CD8-positive, alpha-beta memory T cell (primary cell): ENCODE results near the gene BCL11B. TPM values are rescaled to one million over a fixed set of nuclear protein-coding genes. Genes with fewer than 3 reads are reported as not detected.
"Not testable (repeated sequence)": the region's sequence is repeated elsewhere in the genome, so short reads cannot be mapped to it uniquely, and the experiment has no call there.

ENCODE experiments used
- CTCF ChIA-PET: fragments of 350-600 bp; sonication (Branson Sonifier 250); formaldehyde crosslinking; loops from one replicate; lab custom pipeline; 2021; ENCODE audit warnings: antibody characterized with exemption; lab: Charles Lee
- POLR2A ChIA-PET: fragments of 350-600 bp; sonication (Branson Sonifier 250); formaldehyde crosslinking; loops from one replicate; lab custom pipeline; 2021; ENCODE audit warnings: antibody characterized with exemption; lab: Charles Lee
- DNase-seq, 5 donors: peaks; one replicate each; pipeline versions ENCODE4 v3.0.0 to v3.0.0-alpha.2; 2020 to 2022; ENCODE audit warnings: mixed read lengths in 1 of 5
- H3K27ac ChIP-seq: one replicate; pipeline ENCODE4 v1.7.0; 2013; ENCODE audit warnings: low read depth, mild to moderate bottlenecking, low read length, moderate library complexity
- H3K27me3 ChIP-seq: 2 replicates; pipeline ENCODE4 v1.7.0; 2013; ENCODE audit warnings: low read length, mild to moderate bottlenecking; ENCODE audit not compliant: insufficient read depth, poor library complexity, severe bottlenecking
- H3K36me3 ChIP-seq: 2 replicates; pipeline ENCODE4 v1.7.0; 2013; ENCODE audit warnings: mild to moderate bottlenecking, low read length, moderate library complexity; ENCODE audit not compliant: insufficient read depth
- H3K4me1 ChIP-seq: 2 replicates; pipeline ENCODE4 v1.7.0; 2013; ENCODE audit warnings: mild to moderate bottlenecking, low read length, moderate library complexity; ENCODE audit not compliant: insufficient read depth
- H3K4me3 ChIP-seq: 2 replicates; pipeline ENCODE4 v1.7.0; 2013; ENCODE audit warnings: mild to moderate bottlenecking, low read length
- H3K9me3 ChIP-seq: 2 replicates; pipeline ENCODE4 v1.7.0; 2013; ENCODE audit warnings: mild to moderate bottlenecking, low read length
- H3K27ac Mint-ChIP-seq, 8 donors: one replicate each; pipeline ENCODE4 v1.8.0; 2020 to 2021; ENCODE audit warnings: mixed read lengths in 8 of 8, mild to moderate bottlenecking in 6 of 8, inconsistent platforms in 3 of 8, moderate library complexity in 3 of 8
- H3K27me3 Mint-ChIP-seq, 2 donors: one replicate each; pipeline ENCODE4 v1.8.0; 2020 to 2021; ENCODE audit warnings: mixed read lengths in 2 of 2, mild to moderate bottlenecking in 1 of 2, moderate library complexity in 1 of 2
- H3K36me3 Mint-ChIP-seq, 3 donors: one replicate each; pipeline ENCODE4 v1.8.0; 2020 to 2021; ENCODE audit warnings: mixed read lengths in 3 of 3, inconsistent platforms in 1 of 3, mild to moderate bottlenecking in 1 of 3
- H3K4me1 Mint-ChIP-seq, 3 donors: one replicate each; pipeline ENCODE4 v1.8.0; 2020 to 2021; ENCODE audit warnings: mixed read lengths in 3 of 3, inconsistent platforms in 1 of 3, mild to moderate bottlenecking in 1 of 3
- H3K4me3 Mint-ChIP-seq, 7 donors: one replicate each; pipeline ENCODE4 v1.8.0; 2020 to 2021; ENCODE audit warnings: mixed read lengths in 7 of 7, mild to moderate bottlenecking in 6 of 7, moderate library complexity in 4 of 7, inconsistent platforms in 2 of 7
- H3K9me3 Mint-ChIP-seq, 5 donors: one replicate each; pipeline ENCODE4 v1.8.0; 2020 to 2022; ENCODE audit warnings: mixed read lengths in 5 of 5, mild to moderate bottlenecking in 3 of 5, moderate library complexity in 2 of 5, inconsistent platforms in 1 of 5
- polyA plus RNA-seq: library from polyadenylated mRNA; unstranded; fragments of 300-500 nt; fragmentation: Illumina TruSeq; gene quantifications from one replicate; pipeline ENCODE4 v1.2.3, GENCODE V29; 2021
- total RNA-seq, 2 experiments: library from RNA; stranded (reverse); gene quantifications; one replicate each; pipeline ENCODE4 v1.2.3, GENCODE V29; 2021

The BCL11B gene
- total and polyA plus RNA-seq, 3 experiments from 2014 or later, result 9.7 to 42.5 (median 42.0) TPM

- Histone ChIP-seq H3K4me3 (peak overlapping the region; percentile 63), H3K36me3 (no peaks in the 10 kb centered on the region), H3K9me3 (no peaks in the 10 kb centered on the region), H3K27me3 (no peaks in the 10 kb centered on the region), H3K27ac (peak overlapping the region; percentile 68), H3K4me1 (peaks cover 97% of the 10 kb centered on the region)
- peaks cover 0 to 9% of the 10 kb centered on the region in 2 donors for H3K27me3 Mint-ChIP-seq
- peak overlapping the region; percentile 94 to 98 (median 96) for H3K27ac Mint-ChIP-seq
- peak in 3 of 5 donors; percentile 28 to 64 (median 58) for DNase-seq
- H3K9me3 Mint-ChIP-seq, result no peaks in the 10 kb centered on the region
- H3K36me3 Mint-ChIP-seq, result peaks cover 0 to 60% (median 6%) of the 10 kb centered on the region in 3 donors
- H3K4me1 Mint-ChIP-seq, result peaks cover 94 to 100% (median 98%) of the 10 kb centered on the region in 3 donors
- H3K4me3 Mint-ChIP-seq, result peak overlapping the region; percentile 83 to 95 (median 88)
- CTCF ChIA-PET, result interaction anchor here (0.8 to 3.4 kb wide), 9 partner anchors 10 to 1052 kb away, joined by 3 to 20 read pairs (median 7); no protein-coding TSS in a partner anchor
- POLR2A ChIA-PET, result interaction anchor here (0.6 to 2.6 kb wide), 16 partner anchors 12 to 1649 kb away, joined by 3 to 33 read pairs (median 3); no protein-coding TSS in a partner anchor
Observed at GRCh38 chr14:99190696-99191394, 81.2 kb downstream of the BCL11B start.

DNA sequence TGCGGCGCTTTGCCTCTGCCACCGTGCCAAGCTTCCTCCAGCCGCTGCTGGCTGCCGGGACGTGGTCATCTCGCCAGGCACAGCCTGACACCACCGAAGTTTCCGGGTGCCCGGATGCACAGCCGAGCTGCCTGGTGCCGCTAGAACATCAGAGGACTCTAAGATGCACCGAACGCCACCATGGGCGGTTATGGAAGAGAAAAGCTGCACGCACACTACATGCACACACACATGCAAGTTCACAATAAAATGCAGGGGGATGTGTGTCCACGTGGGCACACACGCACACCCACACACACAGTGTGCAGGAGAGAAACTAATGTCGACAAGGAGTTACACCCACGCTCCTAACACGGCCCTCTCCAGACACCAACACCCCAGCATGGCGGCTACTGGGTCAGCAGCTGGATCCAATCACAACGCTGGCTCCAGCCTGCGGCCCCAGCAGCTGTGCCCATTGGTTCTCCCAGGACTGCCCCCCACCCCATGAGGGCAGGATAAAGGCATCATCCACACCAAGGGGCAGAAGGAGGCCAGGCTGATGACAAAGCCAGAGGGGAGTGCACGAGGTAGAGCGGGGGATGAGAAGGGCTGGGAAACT, 82.7 kb downstream of the BCL11B start:
- H3K4me3 ChIP-seq, result peak overlapping the region; percentile 54

DNA sequence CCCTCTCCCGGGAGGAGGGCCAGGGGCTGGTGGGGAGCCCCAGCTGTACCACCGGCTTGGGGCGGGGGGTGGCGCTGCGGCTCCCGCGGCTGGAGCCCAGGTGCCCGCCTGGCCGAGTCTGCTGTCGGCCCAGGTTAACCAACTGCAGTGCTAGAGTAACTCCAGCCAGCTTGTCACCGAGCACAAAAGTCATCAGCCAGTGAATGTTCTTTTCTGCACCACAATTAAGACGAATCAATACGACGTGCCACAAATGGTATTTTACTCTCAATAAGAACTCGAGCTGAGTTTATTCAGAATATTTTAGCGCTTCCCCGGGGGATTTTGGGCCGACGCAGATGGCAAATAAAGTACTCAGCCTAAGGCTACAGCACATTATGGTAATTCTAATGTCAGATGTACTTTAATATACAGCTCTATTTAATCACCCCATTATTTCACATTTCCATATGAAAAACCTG, 83.2 kb downstream of the BCL11B start:
- peaks cover 93 to 100% (median 98%) of the 10 kb centered on the region in 3 donors for H3K4me1 Mint-ChIP-seq
- no peaks in the 10 kb centered on the region for H3K9me3 Mint-ChIP-seq
- Histone ChIP-seq H3K9me3 (no peaks in the 10 kb centered on the region), H3K27me3 (no peaks in the 10 kb centered on the region), H3K4me1 (peaks cover 97% of the 10 kb centered on the region), H3K4me3 (peak overlapping the region; percentile 54), H3K36me3 (peaks cover 3% of the 10 kb centered on the region), H3K27ac (peak overlapping the region; percentile 25)
- ChIA-PET CTCF (interaction anchor here (0.9 to 3.9 kb wide), 17 partner anchors 8 to 1211 kb away, joined by 3 to 39 read pairs (median 4); partner anchors contain the start of gene BCL11B), POLR2A (interaction anchor here (0.8 to 2.6 kb wide), 11 partner anchors 10 to 80 kb away, joined by 3 to 10 read pairs (median 4); no protein-coding TSS in a partner anchor)
- H3K36me3 Mint-ChIP-seq, result peaks cover 0 to 55% (median 11%) of the 10 kb centered on the region in 3 donors
- H3K27ac Mint-ChIP-seq, result peak overlapping the region; percentile 94 to 98 (median 96)
- H3K4me3 Mint-ChIP-seq, result peak overlapping the region; percentile 83 to 94 (median 88)
- H3K27me3 Mint-ChIP-seq, result peaks cover 0 to 6% of the 10 kb centered on the region in 2 donors
- DNase-seq, result peak in 4 of 5 donors; percentile 42 to 68 (median 43)

More for the DNA sequence above, 82.7 kb downstream of the BCL11B start:
- ChIA-PET CTCF (interaction anchor here (0.6 to 3.9 kb wide), 17 partner anchors 9 to 1211 kb away, joined by 3 to 39 read pairs (median 4); partner anchors contain the start of gene BCL11B), POLR2A (interaction anchor here (0.7 to 2.6 kb wide), 12 partner anchors 11 to 1016 kb away, joined by 3 to 10 read pairs (median 4); no protein-coding TSS in a partner anchor)
- peak in 4 of 5 donors; percentile 32 to 75 (median 59) for DNase-seq
- H3K4me1 ChIP-seq, result peaks cover 97% of the 10 kb centered on the region
- peak overlapping the region; percentile 83 to 94 (median 88) for H3K4me3 Mint-ChIP-seq
- peaks cover 93 to 100% (median 98%) of the 10 kb centered on the region in 3 donors for H3K4me1 Mint-ChIP-seq
- peak overlapping the region; percentile 94 to 98 (median 96) for H3K27ac Mint-ChIP-seq
- H3K36me3 Mint-ChIP-seq, result peaks cover 0 to 54% (median 8%) of the 10 kb centered on the region in 3 donors
- H3K9me3 Mint-ChIP-seq, result no peaks in the 10 kb centered on the region
- H3K27me3 Mint-ChIP-seq, result peaks cover 0 to 9% of the 10 kb centered on the region in 2 donors
- H3K9me3 ChIP-seq, result no peaks in the 10 kb centered on the region
- H3K36me3 ChIP-seq, result no peaks in the 10 kb centered on the region
- H3K27me3 ChIP-seq, result no peaks in the 10 kb centered on the region
- H3K27ac ChIP-seq, result peak overlapping the region; percentile 25

DNA sequence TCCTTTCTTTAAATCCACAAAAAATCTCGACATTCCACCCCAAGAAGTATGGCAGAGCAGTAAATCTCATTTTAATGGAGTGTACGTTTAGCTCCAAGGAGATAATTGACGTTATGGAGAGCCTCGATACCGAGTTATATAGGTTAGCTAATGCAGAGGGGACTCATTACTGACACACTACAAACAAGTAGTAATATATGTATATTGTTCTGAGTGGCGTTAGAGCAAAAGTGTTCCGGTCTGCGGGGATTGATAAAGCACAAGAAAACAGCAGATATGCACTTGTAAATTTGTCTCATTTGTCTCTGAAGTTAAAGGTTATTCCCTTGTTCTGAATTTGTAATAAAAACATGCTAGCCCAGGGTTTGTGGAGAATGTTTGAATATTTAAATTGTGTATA, 84.1 kb downstream of the BCL11B start:
- H3K4me1 Mint-ChIP-seq, result peaks cover 93 to 100% (median 98%) of the 10 kb centered on the region in 3 donors
- peak overlapping the region; percentile 44 for H3K4me3 ChIP-seq
- peak overlapping the region; percentile 48 to 98 (median 94) for H3K27ac Mint-ChIP-seq
- H3K36me3 Mint-ChIP-seq, result peaks cover 0 to 59% (median 12%) of the 10 kb centered on the region in 3 donors
- H3K4me1 ChIP-seq, result peaks cover 97% of the 10 kb centered on the region
- no peak for DNase-seq
- no peaks in the 10 kb centered on the region for H3K27me3 ChIP-seq
- no peak overlapping the region for H3K27ac ChIP-seq
- no peaks in the 10 kb centered on the region for H3K9me3 ChIP-seq
- no peaks in the 10 kb centered on the region for H3K9me3 Mint-ChIP-seq
- H3K36me3 ChIP-seq, result peaks cover 4% of the 10 kb centered on the region
- peak overlapping the region; percentile 60 to 85 (median 76) for H3K4me3 Mint-ChIP-seq
- ChIA-PET CTCF (interaction anchor here (1.6 to 3.9 kb wide), 6 partner anchors 8 to 84 kb away, joined by 4 to 39 read pairs (median 9); partner anchors contain the start of gene BCL11B), POLR2A (interaction anchor here (2.6 kb wide), 1 partner anchor 10 kb away, joined by 7 read pairs; no protein-coding TSS in a partner anchor)
- H3K27me3 Mint-ChIP-seq, result peaks cover 0 to 3% of the 10 kb centered on the region in 2 donors

DNA sequence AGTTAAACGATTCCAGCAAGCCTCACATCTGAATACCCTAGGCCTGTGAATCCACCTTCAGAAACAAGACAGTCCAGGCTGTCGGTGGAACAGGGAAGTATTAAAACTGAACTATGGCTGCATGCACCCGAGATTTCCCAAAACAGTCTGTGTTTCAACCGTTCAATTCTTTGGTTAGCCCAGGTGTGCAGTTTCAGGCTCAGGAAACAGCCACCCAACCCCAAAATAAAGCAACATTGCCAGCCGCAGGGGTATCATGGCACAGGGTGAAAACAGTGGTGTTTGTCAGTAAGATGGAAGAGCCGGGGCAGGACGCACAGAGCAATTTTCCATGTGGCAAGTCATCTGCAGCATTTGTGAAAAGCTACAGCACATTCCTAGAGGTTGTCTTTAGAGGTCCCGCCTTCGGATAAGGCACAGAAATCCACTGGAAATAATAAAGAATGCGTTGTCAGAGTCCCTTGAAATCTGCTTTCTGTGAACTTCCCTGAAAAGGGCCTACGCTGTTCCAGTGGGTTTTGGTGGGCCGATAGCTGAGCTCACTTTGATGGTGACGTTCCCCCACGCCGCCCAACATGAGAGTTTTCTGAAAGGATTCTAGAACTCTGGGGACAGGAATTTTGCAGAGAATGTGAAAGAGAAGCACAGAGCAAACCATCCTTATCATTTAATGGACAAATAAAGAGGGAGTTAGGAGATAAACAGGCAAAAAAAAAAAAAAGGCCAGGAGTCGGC, 84.9 kb downstream of the BCL11B start:
- Histone ChIP-seq H3K4me1 (peaks cover 97% of the 10 kb centered on the region), H3K27me3 (no peaks in the 10 kb centered on the region), H3K9me3 (no peaks in the 10 kb centered on the region), H3K4me3 (peak overlapping the region; percentile 44), H3K27ac (no peak overlapping the region), H3K36me3 (peaks cover 4% of the 10 kb centered on the region)
- peaks cover 0 to 62% (median 12%) of the 10 kb centered on the region in 3 donors for H3K36me3 Mint-ChIP-seq
- no peaks in the 10 kb centered on the region for H3K9me3 Mint-ChIP-seq
- H3K4me1 Mint-ChIP-seq, result peaks cover 93 to 100% (median 98%) of the 10 kb centered on the region in 3 donors
- peak overlapping the region; percentile 60 to 85 (median 76) for H3K4me3 Mint-ChIP-seq
- peak in 1 of 5 donors; percentile 45 for DNase-seq
- H3K27me3 Mint-ChIP-seq, result peaks cover 0 to 3% of the 10 kb centered on the region in 2 donors
- POLR2A ChIA-PET, result interaction anchor here (0.6 to 2.6 kb wide), 2 partner anchors 9 to 20 kb away, joined by 3 to 7 read pairs; no protein-coding TSS in a partner anchor
- H3K27ac Mint-ChIP-seq, result peak overlapping the region; percentile 87 to 98 (median 94)
- CTCF ChIA-PET, result interaction anchor here (1.5 to 3.9 kb wide), 6 partner anchors 9 to 85 kb away, joined by 4 to 39 read pairs (median 8); partner anchors contain the start of gene BCL11B

- CTCF ChIA-PET, result interaction anchor here (1.5 to 3.9 kb wide), 3 partner anchors 43 to 85 kb away, joined by 4 to 39 read pairs (median 4); partner anchors contain the start of gene BCL11B
- POLR2A ChIA-PET, H3K9me3 ChIP-seq, H3K27ac ChIP-seq, H3K27me3 Mint-ChIP-seq, H3K9me3 Mint-ChIP-seq, H3K36me3 ChIP-seq, H3K27me3 ChIP-seq: not testable (repeated sequence)
- H3K36me3 Mint-ChIP-seq, result peaks cover 0 to 66% (median 12%) of the 10 kb centered on the region in 3 donors
- H3K4me3 Mint-ChIP-seq, result peak overlapping the region; percentile 60 to 85 (median 77)
- peaks cover 93 to 100% (median 98%) of the 10 kb centered on the region in 3 donors for H3K4me1 Mint-ChIP-seq
- peaks cover 98% of the 10 kb centered on the region for H3K4me1 ChIP-seq
- peak overlapping the region in 7 of 8 donors; percentile 88 to 98 (median 95) for H3K27ac Mint-ChIP-seq
- peak overlapping the region; percentile 44 for H3K4me3 ChIP-seq
- DNase-seq, result peak in 1 of 5 donors; percentile 8
Observed at GRCh38 chr14:99186336-99186735, 85.7 kb downstream of the BCL11B start.
